ENCODE results near the gene SSH2.

SSH2 gene

DNA sequence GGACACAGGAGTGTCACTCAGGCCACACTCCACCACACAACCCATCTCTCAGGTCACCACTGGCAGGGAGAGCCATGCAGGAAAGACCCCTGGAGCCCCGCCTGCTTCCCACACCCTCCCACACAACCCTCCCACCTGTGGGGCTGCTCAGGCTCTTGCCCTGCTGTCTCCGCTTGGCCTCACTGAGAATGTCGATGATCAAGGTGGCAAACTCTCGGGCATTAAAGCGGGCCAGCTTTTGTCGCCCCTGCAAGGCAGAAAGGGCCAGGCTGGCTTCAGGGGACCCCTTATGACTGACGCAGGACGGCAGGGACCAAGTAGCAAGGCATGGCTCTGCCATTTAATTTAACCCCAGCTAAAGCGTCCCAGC, 353.0 kb downstream of the SSH2 start:
- DNase-seq (ENCODE audit: low read depth in 2 of 2): no peak

DNA sequence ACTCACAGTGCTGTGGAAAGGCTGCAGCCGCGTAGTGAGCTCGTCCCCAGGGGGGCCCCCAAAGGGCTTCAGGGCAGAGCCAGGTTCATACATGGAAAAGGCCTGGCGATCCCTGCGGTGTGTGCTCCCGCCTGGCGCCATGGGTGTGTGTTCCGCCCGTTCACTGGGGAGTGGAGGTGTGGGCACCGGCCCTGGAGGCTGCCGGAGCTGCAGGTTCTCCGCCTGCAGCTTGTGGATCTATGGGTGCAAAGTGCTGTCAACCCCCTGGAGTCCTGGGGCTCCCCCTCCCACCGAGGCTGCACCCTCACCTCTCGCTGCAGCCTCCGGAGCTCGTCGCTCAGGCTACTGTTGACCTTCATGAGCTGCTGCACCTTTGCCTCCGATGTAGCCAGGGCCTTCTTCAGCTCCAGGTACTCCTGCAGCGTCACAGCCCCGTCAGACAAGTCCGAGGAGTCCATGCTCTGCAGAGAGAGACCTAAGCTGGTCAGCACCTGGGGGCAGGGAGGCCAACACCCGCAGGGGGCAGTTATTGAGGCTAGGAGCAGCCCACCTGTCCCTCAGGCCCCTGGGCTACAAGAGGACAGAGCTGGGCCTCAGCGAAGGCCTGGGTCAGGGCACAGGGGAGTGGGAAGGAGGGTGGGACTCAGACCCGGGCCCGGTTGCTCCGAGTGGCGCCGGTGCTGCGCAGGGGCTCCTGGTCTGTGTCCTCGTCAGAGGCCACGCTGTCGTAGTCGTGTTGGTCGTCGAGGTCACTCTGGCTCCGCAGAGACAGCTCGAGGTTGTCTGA, 353.6 kb downstream of the SSH2 start:
- DNase-seq (ENCODE audit: low read depth in 2 of 2): no peak
